Karpas-422 (cell line): Measurements from ENCODE around the gene COL17A1. TPM values are rescaled to one million over a fixed set of nuclear protein-coding genes. Genes with fewer than 3 reads are reported as not detected.
A peak's percentile ranks its signal among the peaks of the same experiment; 100 is the strongest.

ENCODE experiments used
- DNase-seq: peaks from one replicate; pipeline ENCODE4 v3.0.0-alpha.2; 2015
- H2AFZ ChIP-seq: fragments of 200-600 bp; sonication (generic); 2 replicates; pipeline ENCODE4 v1.6.1; 2014; ENCODE audit warnings: antibody characterized with exemption, low read length, mixed read lengths
- H3K27ac ChIP-seq: fragments of 200-600 bp; sonication (generic); 2 replicates; pipeline ENCODE4 v1.5.1; 2014; ENCODE audit warnings: mild to moderate bottlenecking, low read length, moderate library complexity
- H3K27me3 ChIP-seq: fragments of 200-600 bp; sonication (generic); 2 replicates; pipeline ENCODE4 v1.6.1; 2014; ENCODE audit warnings: low read length, mixed read lengths
- H3K36me3 ChIP-seq: fragments of 200-600 bp; sonication (generic); 2 replicates; pipeline ENCODE4 v1.6.1; 2014; ENCODE audit warnings: low read length, mixed read lengths; ENCODE audit not compliant: insufficient read depth
- H3K4me1 ChIP-seq: fragments of 200-600 bp; sonication (generic); 2 replicates; pipeline ENCODE4 v1.6.1; 2014; ENCODE audit warnings: mild to moderate bottlenecking, low read length, mixed read lengths
- H3K4me2 ChIP-seq: fragments of 200-600 bp; sonication (generic); 2 replicates; pipeline ENCODE4 v1.6.1; 2014; ENCODE audit warnings: low read length, low read depth, mild to moderate bottlenecking; ENCODE audit not compliant: poor library complexity, severe bottlenecking
- H3K4me3 ChIP-seq: fragments of 200-600 bp; sonication (generic); 2 replicates; pipeline ENCODE4 v1.5.1; 2014; ENCODE audit warnings: mild to moderate bottlenecking, antibody characterized with exemption, low read length, mixed read lengths
- H3K79me2 ChIP-seq: fragments of 200-600 bp; sonication (generic); 2 replicates; pipeline ENCODE4 v1.6.1; 2014; ENCODE audit warnings: mild to moderate bottlenecking, low read length, mixed read lengths
- H3K9ac ChIP-seq: fragments of 200-600 bp; sonication (generic); 2 replicates; pipeline ENCODE4 v1.6.0; 2014; ENCODE audit warnings: low read length
- H3K9me2 ChIP-seq: fragments of 200-600 bp; sonication (generic), shearing (Covaris generic); replicated peaks from 2 replicates; pipeline ENCODE4 v1.6.0; 2014; ENCODE audit warnings: mild to moderate bottlenecking, low read length, moderate library complexity; ENCODE audit not compliant: insufficient read depth
- H3K9me3 ChIP-seq: fragments of 300-700, 200-600 bp; sonication (generic); 2 replicates; pipeline ENCODE4 v1.6.1; 2014; ENCODE audit warnings: low read length, mixed read lengths
- H4K20me1 ChIP-seq: fragments of 200-600 bp; sonication (generic); 2 replicates; pipeline ENCODE4 v1.6.1; 2014; ENCODE audit warnings: mild to moderate bottlenecking, antibody characterized with exemption, low read length, low read depth; ENCODE audit not compliant: insufficient read depth
- total RNA-seq: library from RNA; depleted of rRNA; stranded (reverse); fragments of >200 nt; shearing (Covaris generic); gene quantifications from 2 replicates; pipeline ENCODE4 v1.2.3, GENCODE V29; 2014; ENCODE audit warnings: low replicate concordance

The COL17A1 gene
- total RNA-seq, 1 experiment from 2014 or later = not detected

DNA sequence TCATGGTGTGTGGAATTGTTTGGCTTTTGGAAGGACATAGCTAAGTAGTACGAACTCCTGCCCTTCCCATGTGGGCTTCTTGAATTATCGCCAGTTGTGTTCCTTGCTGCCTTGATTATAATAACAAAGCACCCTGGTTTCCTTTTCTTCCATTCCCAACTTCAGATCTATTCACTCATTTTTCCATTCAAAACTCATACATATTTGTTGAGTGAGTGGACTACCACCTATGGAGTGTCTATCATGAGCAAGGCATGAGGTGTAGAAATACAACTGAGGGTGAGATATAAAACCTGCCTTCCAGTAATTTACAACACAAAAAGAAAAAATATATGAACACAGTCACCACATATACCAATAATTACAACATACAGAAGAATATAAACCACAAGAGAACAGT lies 4.9 kb upstream of the COL17A1 start:
- H3K27me3 ChIP-seq = no peaks in the 10 kb centered on the region
- no peaks in the 10 kb centered on the region for H4K20me1 ChIP-seq
- H3K27ac ChIP-seq = no peak overlapping the region
- no peak overlapping the region for H3K9ac ChIP-seq
- H3K4me1 ChIP-seq = no peaks in the 10 kb centered on the region
- H3K79me2 ChIP-seq = no peaks in the 10 kb centered on the region
- H3K9me2 ChIP-seq = no peaks in the 10 kb centered on the region
- H2AFZ ChIP-seq = no peak overlapping the region
- H3K4me3 ChIP-seq = no peak overlapping the region
- H3K36me3 ChIP-seq = no peaks in the 10 kb centered on the region
- DNase-seq = no peak
- H3K4me2 ChIP-seq = no peak overlapping the region
- H3K9me3 ChIP-seq = no peaks in the 10 kb centered on the region

DNA sequence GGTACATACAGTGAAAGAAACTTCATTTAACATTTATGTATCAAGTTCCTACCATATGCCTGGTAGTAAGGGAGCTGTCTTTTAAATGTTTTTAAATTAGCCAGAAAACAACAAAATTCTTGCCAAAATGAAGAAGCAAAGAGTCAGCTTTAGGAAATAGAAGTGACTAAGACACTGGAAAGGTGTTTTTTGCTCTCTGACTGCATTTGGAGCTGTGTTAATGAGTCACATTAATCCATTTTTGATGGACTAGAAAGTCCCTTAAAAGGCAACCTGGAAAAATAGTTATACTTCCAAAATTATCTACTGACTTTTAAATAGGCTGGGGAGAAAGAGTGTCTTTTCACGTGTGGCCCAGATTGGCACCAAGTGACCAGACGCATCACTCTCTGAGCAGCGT lies 3.9 kb upstream of the COL17A1 start:
- Histone ChIP-seq H3K9ac (no peak overlapping the region), H3K79me2 (no peaks in the 10 kb centered on the region), H3K27ac (no peak overlapping the region), H3K9me2 (no peaks in the 10 kb centered on the region), H2AFZ (no peak overlapping the region), H3K4me3 (no peak overlapping the region), H3K4me2 (no peak overlapping the region), H3K9me3 (no peaks in the 10 kb centered on the region), H3K27me3 (no peaks in the 10 kb centered on the region), H4K20me1 (no peaks in the 10 kb centered on the region), H3K36me3 (no peaks in the 10 kb centered on the region), H3K4me1 (no peaks in the 10 kb centered on the region)
- DNase-seq = no peak

DNA sequence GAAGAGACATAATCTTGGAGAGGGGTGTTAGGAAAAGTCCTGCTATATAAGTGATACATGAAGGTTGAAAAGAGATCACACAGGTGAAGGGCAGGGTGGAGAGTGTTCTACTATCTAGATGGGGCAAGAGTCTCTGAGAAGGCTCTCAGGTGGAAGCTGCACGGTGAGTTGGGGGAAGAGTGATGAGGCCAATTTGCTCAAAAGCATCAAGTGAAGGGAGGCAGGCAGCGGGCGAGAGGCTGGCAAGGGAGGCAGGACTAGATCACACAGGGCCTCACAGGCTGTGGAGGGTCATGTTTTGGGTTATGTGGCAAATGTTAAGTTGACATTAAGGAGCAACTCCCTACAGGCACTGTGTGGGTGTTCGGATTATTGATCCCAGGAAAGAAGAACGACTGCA lies 2.6 kb upstream of the COL17A1 start:
- DNase-seq = no peak
- H2AFZ ChIP-seq = no peak overlapping the region
- no peak overlapping the region for H3K9ac ChIP-seq
- H3K36me3 ChIP-seq = no peaks in the 10 kb centered on the region
- no peaks in the 10 kb centered on the region for H3K9me3 ChIP-seq
- H3K27ac ChIP-seq = no peak overlapping the region
- H3K27me3 ChIP-seq = no peaks in the 10 kb centered on the region
- H4K20me1 ChIP-seq = no peaks in the 10 kb centered on the region
- no peak overlapping the region for H3K4me2 ChIP-seq
- no peak overlapping the region for H3K4me3 ChIP-seq
- H3K9me2 ChIP-seq = no peaks in the 10 kb centered on the region
- no peaks in the 10 kb centered on the region for H3K79me2 ChIP-seq
- no peaks in the 10 kb centered on the region for H3K4me1 ChIP-seq

DNA sequence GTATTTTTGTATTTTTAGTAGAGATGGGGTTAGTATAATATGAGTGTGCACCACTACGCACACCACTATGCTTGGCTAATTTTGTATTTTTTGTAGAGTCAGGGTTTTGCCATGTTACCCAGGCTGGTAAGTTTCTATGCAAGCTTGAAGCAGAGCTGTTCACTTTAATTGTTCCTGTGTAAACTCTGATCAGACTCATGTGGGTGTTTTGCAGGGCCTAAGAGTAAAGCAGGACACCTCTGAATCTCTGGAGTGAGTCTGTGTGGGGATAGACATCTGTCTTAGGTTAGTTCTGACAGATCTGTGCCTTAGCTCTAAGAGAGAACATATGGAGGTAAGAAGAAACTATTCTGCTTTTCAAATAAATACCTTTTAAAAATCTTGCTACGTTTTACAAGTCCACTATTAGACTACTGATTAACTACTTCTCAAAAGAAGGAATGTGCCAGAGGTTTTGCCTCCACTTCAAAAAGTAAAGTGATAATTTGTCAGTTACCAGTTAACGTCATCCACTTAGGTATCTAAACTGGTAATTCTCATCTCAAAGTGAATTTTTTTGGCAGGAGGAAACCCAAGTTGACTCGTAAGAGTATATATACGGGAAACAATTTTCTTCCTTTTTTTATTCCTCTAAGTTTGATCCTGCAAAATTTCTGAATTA lies 1.1 kb downstream of the COL17A1 start:
- Histone ChIP-seq H3K27me3 (no peaks in the 10 kb centered on the region), H3K27ac (no peak overlapping the region), H2AFZ (no peak overlapping the region), H3K9me2 (no peaks in the 10 kb centered on the region), H3K9ac (no peak overlapping the region), H3K4me1 (no peaks in the 10 kb centered on the region), H3K4me3 (no peak overlapping the region), H3K4me2 (no peak overlapping the region), H4K20me1 (no peaks in the 10 kb centered on the region), H3K79me2 (no peaks in the 10 kb centered on the region), H3K9me3 (no peaks in the 10 kb centered on the region), H3K36me3 (no peaks in the 10 kb centered on the region)
- DNase-seq = no peak

DNA sequence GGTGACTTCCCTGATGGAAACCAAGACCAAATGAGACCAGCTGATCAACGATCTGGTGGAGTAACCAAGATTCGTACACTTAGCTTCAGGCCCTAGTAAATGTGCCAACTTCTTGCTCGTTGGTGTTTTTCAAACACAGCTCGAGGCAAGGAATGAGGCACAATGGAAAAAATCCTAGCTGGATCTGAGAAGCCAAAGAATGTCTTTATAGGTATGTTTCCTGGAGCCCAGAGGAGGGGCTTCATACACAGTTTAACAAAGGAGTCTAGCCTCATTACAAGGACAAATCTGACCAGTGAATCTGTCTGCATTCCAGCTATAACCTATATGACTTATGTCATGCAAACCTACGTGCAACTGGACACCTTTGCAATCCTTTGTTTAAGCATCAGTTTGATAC lies 3.7 kb downstream of the COL17A1 start:
- no peak overlapping the region for H3K9ac ChIP-seq
- no peaks in the 10 kb centered on the region for H4K20me1 ChIP-seq
- DNase-seq = no peak
- no peaks in the 10 kb centered on the region for H3K4me1 ChIP-seq
- H3K36me3 ChIP-seq = no peaks in the 10 kb centered on the region
- H3K9me3 ChIP-seq = no peaks in the 10 kb centered on the region
- no peak overlapping the region for H3K4me3 ChIP-seq
- H3K27ac ChIP-seq = no peak overlapping the region
- no peak overlapping the region for H3K4me2 ChIP-seq
- no peaks in the 10 kb centered on the region for H3K27me3 ChIP-seq
- no peak overlapping the region for H2AFZ ChIP-seq
- H3K9me2 ChIP-seq = no peaks in the 10 kb centered on the region
- H3K79me2 ChIP-seq = no peaks in the 10 kb centered on the region

DNA sequence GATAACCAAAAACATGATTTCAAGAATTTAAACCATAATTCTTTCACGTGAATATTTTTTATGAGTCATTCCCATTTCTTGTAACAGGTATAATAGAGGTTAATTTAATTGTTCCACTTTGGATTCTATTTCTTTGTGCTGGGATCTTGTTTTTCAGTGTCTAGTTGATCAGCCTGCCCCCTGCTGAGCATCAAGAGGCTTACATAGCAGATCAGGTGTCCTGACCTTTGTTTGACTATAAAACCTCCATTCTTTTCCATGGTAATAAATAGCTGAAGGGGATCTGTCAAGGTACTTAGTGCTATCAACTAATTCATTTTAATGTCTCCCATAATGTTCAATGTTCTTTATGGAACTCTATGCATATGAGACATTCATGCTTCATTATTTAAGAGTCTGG lies 4.9 kb downstream of the COL17A1 start:
- Histone ChIP-seq H2AFZ (no peak overlapping the region), H3K9ac (no peak overlapping the region), H3K27ac (no peak overlapping the region), H3K4me3 (no peak overlapping the region), H3K27me3 (no peaks in the 10 kb centered on the region), H3K9me2 (no peaks in the 10 kb centered on the region), H3K36me3 (no peaks in the 10 kb centered on the region), H3K79me2 (no peaks in the 10 kb centered on the region), H3K4me1 (no peaks in the 10 kb centered on the region), H4K20me1 (no peaks in the 10 kb centered on the region), H3K9me3 (no peaks in the 10 kb centered on the region), H3K4me2 (no peak overlapping the region)
- DNase-seq = peak; percentile 69

DNA sequence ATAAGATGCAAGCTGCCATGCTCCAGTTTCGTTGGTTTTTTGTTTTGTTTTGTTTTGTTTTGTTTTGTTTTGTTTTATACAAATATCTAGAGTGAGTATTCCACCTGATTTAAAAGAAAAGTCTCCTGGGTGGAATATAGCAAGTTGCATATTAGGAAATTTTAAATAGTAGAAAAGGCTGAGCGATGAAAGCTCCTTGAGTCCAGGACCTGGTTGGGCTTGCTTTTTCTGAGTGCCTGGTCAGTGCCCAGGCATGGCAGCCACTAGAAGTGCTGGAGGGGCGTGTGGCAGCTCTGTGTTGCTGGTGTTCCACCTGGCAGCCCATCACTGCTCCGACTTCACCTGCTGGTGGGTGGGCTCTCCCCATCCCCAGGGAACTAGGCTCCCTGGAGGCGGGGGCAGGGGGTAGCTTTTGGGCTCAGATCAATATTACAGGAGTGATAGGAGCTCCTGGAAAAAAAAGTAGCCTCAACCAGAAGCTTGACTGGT lies 8.0 kb downstream of the COL17A1 start:
- Histone ChIP-seq H3K27me3 (no peaks in the 10 kb centered on the region), H4K20me1 (no peaks in the 10 kb centered on the region), H3K9ac (no peak overlapping the region), H3K4me1 (no peaks in the 10 kb centered on the region), H2AFZ (no peak overlapping the region), H3K9me2 (no peaks in the 10 kb centered on the region), H3K36me3 (no peaks in the 10 kb centered on the region), H3K79me2 (no peaks in the 10 kb centered on the region), H3K27ac (no peak overlapping the region), H3K4me3 (no peak overlapping the region), H3K4me2 (no peak overlapping the region), H3K9me3 (no peaks in the 10 kb centered on the region)
- DNase-seq = no peak

DNA sequence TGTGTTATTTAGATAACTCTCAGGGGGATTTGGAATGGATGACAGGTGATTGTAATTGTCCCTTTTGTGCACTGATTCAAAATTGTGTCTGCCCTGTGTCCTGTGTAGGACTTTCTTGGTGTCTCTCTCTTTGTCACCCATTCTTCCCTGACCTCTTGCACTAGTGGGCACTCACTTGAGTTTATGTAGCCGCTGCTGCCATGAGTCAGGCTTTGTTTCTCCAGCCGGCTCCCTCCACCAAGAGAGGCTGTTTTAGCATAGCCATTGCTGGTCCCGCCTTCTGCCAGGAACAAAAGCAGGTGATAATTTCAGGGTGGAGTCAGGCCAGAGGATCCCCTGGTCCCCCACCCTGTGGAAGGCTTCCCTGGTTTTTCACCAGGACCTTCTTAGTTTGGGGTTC lies 8.4 kb downstream of the COL17A1 start:
- Histone ChIP-seq H3K9me2 (no peaks in the 10 kb centered on the region), H3K4me2 (no peak overlapping the region), H3K27ac (no peak overlapping the region), H3K9ac (no peak overlapping the region), H3K9me3 (no peaks in the 10 kb centered on the region), H3K36me3 (no peaks in the 10 kb centered on the region), H3K27me3 (no peaks in the 10 kb centered on the region), H3K79me2 (no peaks in the 10 kb centered on the region), H4K20me1 (no peaks in the 10 kb centered on the region), H3K4me1 (no peaks in the 10 kb centered on the region), H2AFZ (no peak overlapping the region), H3K4me3 (no peak overlapping the region)
- no peak for DNase-seq
